ENCODE data around the gene FAM151B.

FAM151B gene

GRCh38 chr5:80591352-80591751 is 103.5 kb downstream of the FAM151B start:
- DNase-seq, result no peak

GRCh38 chr5:80592105-80592504 is 104.2 kb downstream of the FAM151B start:
- DNase-seq, result no peak

Measured in suppressor macrophage treated with lipopolysaccharide for 1 hour (primary cell).